ENCODE measurements around the gene FAM221A.

The FAM221A gene

DNA sequence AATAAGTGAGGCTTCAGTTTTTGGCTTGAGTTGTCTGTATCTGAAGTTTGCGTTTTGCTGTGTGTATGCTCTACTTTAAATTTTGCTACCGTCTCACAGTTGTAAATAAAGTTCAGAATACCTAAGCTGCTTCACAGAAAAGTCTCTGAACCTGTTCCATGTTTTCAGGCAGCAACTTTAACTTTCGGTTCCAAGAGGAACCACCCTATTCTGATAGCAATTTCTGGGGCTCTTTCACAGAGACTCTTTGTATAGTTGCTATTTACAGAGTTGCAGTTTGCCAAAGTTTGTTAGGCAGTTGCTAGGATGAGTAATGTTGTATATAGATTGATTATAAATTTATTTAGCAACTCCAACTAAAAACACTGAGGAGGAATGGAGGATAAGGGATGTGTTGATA lies 5.7 kb downstream of the FAM221A start:
- Mint-ChIP-seq H3K9me3 (no peaks in the 10 kb centered on the region), H3K27ac (no peak overlapping the region), H3K27me3 (no peaks in the 10 kb centered on the region), H3K4me3 (no peak overlapping the region), H3K4me1 (peaks cover 4% of the 10 kb centered on the region), H3K36me3 (ENCODE audit: low read depth) (peaks cover 2% of the 10 kb centered on the region)
- ATAC-seq (no peak), DNase-seq (no peak)

DNA sequence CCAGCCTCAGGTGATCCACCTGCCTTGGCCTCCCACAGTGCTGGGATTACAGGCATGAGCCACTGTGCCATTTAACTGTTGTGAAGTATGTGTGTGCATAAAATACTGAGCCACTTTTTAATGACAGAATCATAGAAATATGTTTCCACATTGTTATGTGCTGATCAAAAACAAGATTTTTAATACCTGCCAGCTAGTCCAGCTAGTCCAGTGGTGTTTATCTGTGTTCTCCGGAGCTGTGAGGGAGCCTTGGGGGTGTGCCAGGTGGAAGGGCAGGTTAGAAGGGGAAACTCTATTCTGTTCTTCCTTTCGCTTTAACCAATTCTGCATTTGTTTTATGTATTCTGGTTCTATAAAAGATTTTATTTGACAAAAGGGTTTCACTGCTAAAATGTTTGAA lies 7.0 kb downstream of the FAM221A start:
- ATAC-seq = no peak
- H3K27ac Mint-ChIP-seq = no peak overlapping the region
- H3K36me3 Mint-ChIP-seq (ENCODE audit: low read depth) = peaks cover 6% of the 10 kb centered on the region
- no peaks in the 10 kb centered on the region for H3K9me3 Mint-ChIP-seq
- no peaks in the 10 kb centered on the region for H3K27me3 Mint-ChIP-seq
- no peaks in the 10 kb centered on the region for H3K4me1 Mint-ChIP-seq
- H3K4me3 Mint-ChIP-seq = no peak overlapping the region
- no peak for DNase-seq

DNA sequence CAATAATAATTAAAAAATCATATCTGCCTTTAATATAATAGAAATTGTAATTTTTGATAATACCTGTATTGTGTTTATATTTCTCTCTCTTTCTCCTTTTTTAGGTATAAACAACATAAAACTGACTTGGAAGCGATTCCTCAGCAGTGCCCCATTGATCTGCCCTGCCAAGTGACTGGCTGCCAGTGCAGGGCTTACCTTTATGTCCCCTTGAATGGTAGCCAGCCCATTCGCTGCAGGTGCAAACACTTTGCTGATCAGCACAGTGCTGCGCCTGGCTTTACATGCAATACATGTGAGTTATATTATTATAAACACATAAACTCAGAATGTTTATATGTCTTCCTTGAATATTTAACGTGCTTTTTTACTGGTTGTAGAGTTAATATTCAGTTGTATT lies 9.2 kb downstream of the FAM221A start:
- no peaks in the 10 kb centered on the region for H3K4me1 Mint-ChIP-seq
- ATAC-seq = no peak

DNA sequence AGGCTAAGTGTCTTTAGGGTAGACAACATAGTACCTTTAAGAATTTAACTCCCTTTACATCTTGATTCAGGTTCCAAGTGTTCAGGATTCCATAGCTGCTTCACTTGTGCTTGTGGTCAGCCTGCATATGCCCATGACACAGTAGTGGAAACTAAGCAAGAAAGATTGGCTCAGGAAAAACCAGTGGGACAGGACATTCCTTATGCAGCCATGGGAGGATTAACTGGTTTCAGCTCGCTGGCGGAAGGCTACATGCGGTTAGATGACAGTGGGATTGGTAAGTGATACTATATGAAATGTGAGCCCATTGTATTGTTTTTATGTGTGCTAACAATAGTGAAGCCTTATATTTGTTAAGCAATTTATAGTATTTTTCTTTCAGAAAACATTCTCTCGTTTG lies 11.3 kb downstream of the FAM221A start:
- DNase-seq (no peak), ATAC-seq (no peak)
- H3K9me3 Mint-ChIP-seq = no peaks in the 10 kb centered on the region
- no peaks in the 10 kb centered on the region for H3K27me3 Mint-ChIP-seq
- peaks cover 20% of the 10 kb centered on the region for H3K36me3 Mint-ChIP-seq (ENCODE audit: low read depth)
- H3K4me1 Mint-ChIP-seq = no peaks in the 10 kb centered on the region
- no peak overlapping the region for H3K4me3 Mint-ChIP-seq
- no peak overlapping the region for H3K27ac Mint-ChIP-seq

More for the DNA sequence above, 9.2 kb downstream of the FAM221A start:
- H3K4me3 Mint-ChIP-seq = no peak overlapping the region
- H3K27ac Mint-ChIP-seq = no peak overlapping the region
- no peaks in the 10 kb centered on the region for H3K9me3 Mint-ChIP-seq
- H3K27me3 Mint-ChIP-seq = no peaks in the 10 kb centered on the region
- H3K36me3 Mint-ChIP-seq (ENCODE audit: low read depth) = peaks cover 17% of the 10 kb centered on the region
- no peak for DNase-seq

DNA sequence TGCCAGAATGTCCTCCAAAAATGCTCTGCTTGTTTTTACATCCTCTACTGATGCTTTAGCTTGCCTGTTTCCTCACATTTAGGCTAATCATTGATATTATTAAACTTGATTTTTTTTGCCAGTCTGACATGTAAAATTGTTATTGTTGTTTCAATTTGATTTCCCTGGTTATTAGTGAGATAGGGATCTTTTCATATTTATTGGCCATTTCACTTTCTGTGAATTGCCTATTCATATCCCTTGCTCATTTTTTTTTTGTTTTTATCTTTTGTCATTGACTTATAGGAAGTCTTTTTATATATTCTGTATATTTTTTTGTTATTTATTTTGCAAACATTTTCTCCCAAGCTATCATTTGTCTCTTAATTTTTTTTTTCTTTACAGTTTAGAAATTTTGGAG lies 13.2 kb downstream of the FAM221A start:
- no peaks in the 10 kb centered on the region for H3K4me1 Mint-ChIP-seq
- no peaks in the 10 kb centered on the region for H3K27me3 Mint-ChIP-seq
- no peak overlapping the region for H3K4me3 Mint-ChIP-seq
- H3K27ac Mint-ChIP-seq = no peak overlapping the region
- peaks cover 20% of the 10 kb centered on the region for H3K36me3 Mint-ChIP-seq (ENCODE audit: low read depth)
- DNase-seq (no peak), ATAC-seq (no peak)
- H3K9me3 Mint-ChIP-seq = no peaks in the 10 kb centered on the region

DNA sequence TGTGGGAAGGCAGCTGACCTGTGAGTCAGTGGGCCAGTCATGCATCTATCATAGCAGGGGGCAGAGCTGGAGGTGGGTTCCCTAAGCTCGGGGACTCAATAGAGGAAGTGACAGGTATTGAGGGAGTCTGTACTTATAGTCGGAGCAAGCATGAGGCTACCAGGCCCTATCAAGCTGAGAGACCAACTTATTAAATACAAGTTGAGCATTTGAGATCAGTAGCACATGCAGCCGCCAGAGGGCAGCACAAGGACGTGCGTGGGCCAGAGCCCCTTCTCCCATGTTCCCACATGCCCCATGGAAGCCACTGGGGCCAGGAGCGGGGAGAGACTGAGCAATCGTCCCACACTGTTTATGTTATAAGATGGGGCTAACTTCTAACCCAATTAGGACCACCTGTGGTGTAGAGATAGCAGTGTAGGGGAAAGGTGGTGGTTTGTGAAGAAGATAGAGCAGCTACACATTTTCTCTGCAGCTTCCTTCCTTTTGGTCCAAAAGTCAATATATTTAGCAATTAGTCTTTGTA lies 17.0 kb downstream of the FAM221A start:
- peaks cover 14% of the 10 kb centered on the region for H3K36me3 Mint-ChIP-seq (ENCODE audit: low read depth)
- no peaks in the 10 kb centered on the region for H3K4me1 Mint-ChIP-seq
- no peak overlapping the region for H3K27ac Mint-ChIP-seq
- peak; percentile 70 for DNase-seq
- H3K4me3 Mint-ChIP-seq = no peak overlapping the region
- peak; percentile 43 for ATAC-seq
- H3K27me3 Mint-ChIP-seq = no peaks in the 10 kb centered on the region
- no peaks in the 10 kb centered on the region for H3K9me3 Mint-ChIP-seq

DNA sequence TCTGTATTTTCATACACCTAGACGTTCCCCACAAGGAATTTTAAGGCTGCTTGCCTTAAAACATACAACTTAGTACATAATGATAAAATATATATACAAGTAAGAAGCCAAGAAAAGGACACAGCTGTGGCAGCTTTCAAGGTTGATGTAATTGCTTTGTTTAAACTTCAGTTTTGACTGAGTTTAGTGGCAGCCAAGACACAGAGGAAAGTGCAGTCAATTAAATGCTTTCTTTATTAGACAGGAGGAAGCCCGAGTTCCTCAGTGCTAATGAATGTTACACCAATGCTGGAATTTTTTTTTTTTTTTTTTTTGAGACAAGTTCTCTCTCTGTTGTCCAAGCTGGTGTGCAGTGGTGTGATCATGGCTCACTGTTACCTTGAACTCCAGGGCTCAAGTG lies 18.8 kb downstream of the FAM221A start:
- peaks cover 13% of the 10 kb centered on the region for H3K36me3 Mint-ChIP-seq (ENCODE audit: low read depth)
- ATAC-seq (no peak), DNase-seq (no peak)
- no peaks in the 10 kb centered on the region for H3K27me3 Mint-ChIP-seq
- H3K4me3 Mint-ChIP-seq = no peak overlapping the region
- H3K27ac Mint-ChIP-seq = no peak overlapping the region
- H3K9me3 Mint-ChIP-seq = no peaks in the 10 kb centered on the region
- no peaks in the 10 kb centered on the region for H3K4me1 Mint-ChIP-seq

DNA sequence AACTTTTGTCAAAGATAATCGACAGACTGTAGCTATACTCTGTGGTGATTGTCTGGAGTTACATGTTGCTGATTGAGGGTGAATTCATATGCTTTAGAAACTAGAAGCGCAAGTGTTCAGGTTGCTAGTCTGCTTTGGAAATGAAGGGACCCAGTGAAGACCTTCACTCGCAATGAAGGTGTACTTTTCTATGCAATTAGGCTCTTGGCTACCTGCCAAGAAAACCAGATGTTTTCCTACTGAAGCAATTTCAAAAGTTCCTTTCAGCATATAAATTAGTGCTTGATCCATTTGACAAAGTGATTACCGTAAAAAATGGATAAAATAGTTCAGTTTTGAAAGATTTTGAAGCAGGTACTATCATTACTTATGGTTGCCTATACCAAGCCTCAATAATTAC lies 20.0 kb downstream of the FAM221A start:
- Mint-ChIP-seq H3K36me3 (ENCODE audit: low read depth) (peaks cover 19% of the 10 kb centered on the region), H3K4me1 (no peaks in the 10 kb centered on the region), H3K27ac (no peak overlapping the region), H3K4me3 (no peak overlapping the region), H3K9me3 (peaks cover 7% of the 10 kb centered on the region), H3K27me3 (no peaks in the 10 kb centered on the region)
- ATAC-seq = no peak
- DNase-seq = no peak

DNA sequence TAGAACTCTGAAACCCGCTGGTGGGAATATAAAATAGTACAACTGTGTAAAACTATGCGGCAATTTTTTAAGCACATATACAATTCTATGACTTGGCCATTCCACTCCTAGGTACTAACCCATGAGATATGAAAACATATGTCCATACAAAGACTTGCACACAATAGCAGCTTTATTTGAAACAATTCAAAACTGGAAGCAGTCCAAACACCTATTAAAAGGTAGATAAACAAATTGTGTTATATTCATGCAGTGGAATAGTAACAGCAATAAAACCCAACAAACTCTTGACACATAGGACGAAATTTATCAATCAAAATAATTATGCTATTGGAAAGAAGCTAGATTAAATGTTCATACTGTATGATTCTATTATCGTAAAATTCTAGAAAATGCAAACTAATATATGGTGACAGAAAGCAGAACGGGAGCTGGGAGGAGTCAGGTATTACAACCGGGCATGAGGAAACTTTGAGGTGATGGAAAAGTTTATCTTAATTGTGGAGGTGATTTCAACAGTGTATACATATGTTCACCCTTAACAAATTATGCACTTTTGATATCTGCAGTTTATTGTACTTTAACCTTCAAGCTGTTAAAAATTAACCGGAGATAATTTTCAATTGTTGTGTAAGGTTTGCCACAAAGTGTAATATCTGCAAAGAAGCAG lies 29.2 kb downstream of the FAM221A start:
- Mint-ChIP-seq H3K27me3 (peaks cover 1% of the 10 kb centered on the region), H3K36me3 (ENCODE audit: low read depth) (peaks cover 21% of the 10 kb centered on the region), H3K4me3 (no peak overlapping the region), H3K27ac (no peak overlapping the region), H3K9me3 (peaks cover 21% of the 10 kb centered on the region), H3K4me1 (no peaks in the 10 kb centered on the region)
- ATAC-seq (no peak), DNase-seq (no peak)

DNA sequence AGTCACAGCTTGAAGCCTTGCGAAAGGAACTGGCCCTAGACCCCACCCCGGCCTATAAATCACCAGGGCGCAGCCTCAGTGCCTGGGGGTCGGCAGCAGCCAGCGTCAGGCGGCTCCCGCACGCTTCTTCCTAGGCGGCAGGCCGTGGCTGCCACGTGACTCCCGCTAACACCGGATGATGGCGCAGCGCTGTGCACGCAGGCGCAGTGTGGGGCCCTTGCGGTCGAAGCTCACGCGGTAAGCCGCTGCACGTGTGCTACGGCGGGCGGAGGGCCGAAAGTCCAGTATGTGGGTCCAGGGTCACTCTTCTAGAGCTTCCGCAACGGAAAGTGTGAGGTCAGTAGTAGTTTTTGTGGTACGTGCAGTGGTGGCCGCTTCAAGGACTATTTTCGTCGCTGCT lies 30.0 kb downstream of the FAM221A start, which contains the start of gene STK31:
TSS of gene STK31 (plus strand) at position 220 of the 400 bp plus-strand sequence. CDS start at position 287, 67 bp downstream.
- H3K9me3 Mint-ChIP-seq = peaks cover 14% of the 10 kb centered on the region
- no peak for ATAC-seq
- H3K27ac Mint-ChIP-seq = no peak within 1 kb of the TSS
- H3K4me1 Mint-ChIP-seq = no peaks in the 10 kb centered on the region
- H3K36me3 Mint-ChIP-seq (ENCODE audit: low read depth) = peaks cover 15% of the 10 kb centered on the region
- DNase-seq = no peak
- peaks cover 1% of the 10 kb centered on the region for H3K27me3 Mint-ChIP-seq
- no peak within 1 kb of the TSS for H3K4me3 Mint-ChIP-seq

DNA sequence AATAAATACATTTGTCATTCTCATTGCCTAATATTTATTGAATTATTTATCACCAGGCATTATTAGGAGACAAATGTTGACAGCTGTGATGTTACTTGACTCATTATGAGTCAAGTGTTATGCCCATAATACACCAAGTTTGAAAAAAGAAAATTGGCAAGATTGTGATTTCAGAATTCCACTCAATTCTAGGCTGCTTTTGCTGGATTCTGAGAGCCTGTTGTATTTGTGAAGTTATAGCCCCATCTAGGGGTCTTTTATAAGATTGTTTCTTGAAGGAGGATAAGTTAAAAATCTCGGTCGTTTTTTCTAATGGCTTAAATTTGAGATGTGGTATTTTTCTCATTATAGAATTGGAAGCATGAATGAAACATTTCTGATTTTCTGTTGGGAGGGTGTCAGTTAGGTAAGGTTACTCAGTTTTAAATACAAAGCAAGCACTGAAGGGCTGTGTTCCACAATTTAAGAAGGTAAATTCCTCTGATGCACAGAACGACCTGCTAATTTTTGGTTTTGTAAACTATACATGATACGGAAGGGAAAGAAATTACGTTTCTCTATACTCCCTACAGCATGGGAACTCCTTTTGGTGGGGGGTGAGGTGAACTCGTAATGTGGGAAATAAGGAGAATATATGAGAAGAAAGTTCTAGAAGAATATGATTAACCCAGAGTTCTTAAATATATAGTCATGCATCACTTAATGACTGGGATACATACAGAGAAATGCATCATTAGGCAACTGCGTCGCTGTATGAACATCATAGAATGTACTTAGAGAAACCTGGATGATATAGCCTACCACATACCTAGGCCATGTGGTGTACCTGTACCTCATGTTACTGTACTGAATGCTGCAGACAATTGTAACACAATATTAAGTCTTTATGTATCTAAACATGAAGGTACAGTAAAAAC lies 32.6 kb downstream of the FAM221A start:
- Mint-ChIP-seq H3K27ac (no peak overlapping the region), H3K27me3 (peaks cover 1% of the 10 kb centered on the region), H3K9me3 (no peaks in the 10 kb centered on the region), H3K36me3 (ENCODE audit: low read depth) (no peaks in the 10 kb centered on the region), H3K4me1 (no peaks in the 10 kb centered on the region), H3K4me3 (no peak overlapping the region)
- ATAC-seq = peak; percentile 40
- no peak for DNase-seq

DNA sequence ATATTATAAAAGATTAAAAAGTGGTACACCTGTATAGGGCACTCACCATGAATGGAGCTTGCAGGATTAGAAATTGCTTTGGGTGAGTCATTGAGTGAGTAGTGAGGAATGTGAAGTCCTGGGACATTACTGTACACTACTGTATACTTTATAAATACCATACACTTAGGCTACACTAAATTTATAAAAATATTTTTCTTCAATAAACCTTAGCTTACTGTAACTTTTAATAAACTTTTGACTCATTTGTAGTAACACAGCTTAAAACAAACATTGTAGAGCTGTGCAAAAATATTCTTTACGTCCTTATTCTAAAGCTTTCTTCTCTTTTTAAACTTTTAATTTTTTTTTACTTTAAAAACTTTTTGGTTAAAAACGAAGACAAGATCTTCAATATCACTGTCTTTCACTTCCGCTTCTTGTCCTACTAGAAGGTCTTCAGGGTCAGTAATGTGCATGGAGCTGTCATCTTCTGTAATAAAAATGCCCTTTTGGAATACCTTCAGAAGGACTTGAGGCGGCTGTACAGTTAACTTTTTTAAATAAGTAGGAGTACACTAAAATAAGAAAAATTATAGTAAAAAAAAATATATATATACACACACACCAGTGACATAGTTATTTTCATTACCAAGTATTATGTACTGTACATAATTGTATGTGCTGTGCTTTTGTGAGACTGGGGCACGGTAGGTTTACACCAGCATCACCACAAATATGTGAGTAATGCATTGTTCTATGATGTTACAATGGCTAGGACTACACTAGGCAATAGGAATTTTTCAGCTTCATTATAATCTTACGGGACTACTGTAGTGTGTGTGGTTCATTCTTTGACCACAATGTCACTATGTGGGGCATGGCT lies 33.5 kb downstream of the FAM221A start:
- ATAC-seq (no peak), DNase-seq (no peak)
- Mint-ChIP-seq H3K27ac (no peak overlapping the region), H3K4me3 (no peak overlapping the region), H3K9me3 (no peaks in the 10 kb centered on the region), H3K36me3 (ENCODE audit: low read depth) (no peaks in the 10 kb centered on the region), H3K4me1 (no peaks in the 10 kb centered on the region), H3K27me3 (peaks cover 1% of the 10 kb centered on the region)

DNA sequence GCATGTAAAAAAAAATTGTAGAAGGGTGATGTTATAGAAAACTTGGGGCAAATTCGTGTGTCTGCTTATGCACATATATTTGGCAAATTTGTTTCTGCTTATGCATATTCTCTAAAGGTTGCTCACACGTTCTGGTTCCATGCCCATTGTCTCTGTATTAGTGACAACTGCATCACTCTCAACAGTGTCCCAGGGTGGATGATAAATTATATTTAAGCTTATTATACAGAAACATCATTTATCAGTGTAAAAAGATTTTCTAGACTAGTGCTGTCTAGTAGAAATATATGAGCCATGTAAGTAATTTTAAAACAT lies 34.1 kb downstream of the FAM221A start:
- DNase-seq (no peak), ATAC-seq (no peak)
- Mint-ChIP-seq H3K4me3 (no peak overlapping the region), H3K9me3 (no peaks in the 10 kb centered on the region), H3K4me1 (no peaks in the 10 kb centered on the region), H3K36me3 (ENCODE audit: low read depth) (no peaks in the 10 kb centered on the region), H3K27me3 (peaks cover 1% of the 10 kb centered on the region), H3K27ac (no peak overlapping the region)

DNA sequence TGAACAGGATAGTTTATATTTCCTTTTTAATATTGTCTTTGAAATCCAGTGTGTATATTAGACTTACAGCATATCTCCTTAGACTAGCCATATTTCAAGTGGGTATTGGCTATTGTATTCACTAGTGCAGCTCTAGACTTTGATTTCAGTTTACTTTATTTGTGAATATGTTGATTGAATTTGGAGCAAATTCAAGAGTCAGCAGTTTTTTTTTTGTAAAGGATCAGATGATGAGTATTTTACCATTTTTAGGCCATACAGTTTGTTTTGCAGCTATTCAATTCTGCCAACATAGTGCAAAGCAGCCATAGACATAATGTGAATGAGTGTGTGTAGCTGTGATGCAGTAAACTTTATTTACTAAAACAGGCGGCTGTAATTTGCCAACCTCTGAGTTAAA lies 34.6 kb downstream of the FAM221A start:
- no peaks in the 10 kb centered on the region for H3K4me1 Mint-ChIP-seq
- no peak overlapping the region for H3K27ac Mint-ChIP-seq
- DNase-seq = no peak
- H3K36me3 Mint-ChIP-seq (ENCODE audit: low read depth) = no peaks in the 10 kb centered on the region
- H3K9me3 Mint-ChIP-seq = no peaks in the 10 kb centered on the region
- no peak overlapping the region for H3K4me3 Mint-ChIP-seq
- ATAC-seq = no peak
- H3K27me3 Mint-ChIP-seq = peaks cover 1% of the 10 kb centered on the region

Measured in activated naive CD8-positive, alpha-beta T cell treated with anti-CD3 and anti-CD28 coated beads, Interleukin-2, amount 50 U/mL, for 24 hours (primary cell).